Superior temporal gyrus (tissue), 1 donor: ENCODE measurements around the gene AIP.

ENCODE experiments used
- DNase-seq: peaks from one replicate; pipeline ENCODE4 v3.0.0-alpha.2; 2016; ENCODE audit errors: extremely low spot score

Gene AIP

GRCh38 chr11:67482827-67483798, at the start of gene AIP:
Gene AIP, plus strand, starts transcription at chr11:67483026. Its CDS starts 133 bp downstream, at chr11:67483159.
- peak; percentile 99 for DNase-seq

- DNase-seq, result no peak
These were observed 49.1 kb upstream of the AIP start for GRCh38 chr11:67433536-67434394.

- no peak for DNase-seq
These were observed 48.4 kb upstream of the AIP start for GRCh38 chr11:67434395-67434881.

GRCh38 chr11:67435031-67435726, 47.6 kb upstream of the AIP start:
- DNase-seq, result no peak

GRCh38 chr11:67435727-67436458, 46.9 kb upstream of the AIP start:
- no peak for DNase-seq

GRCh38 chr11:67436459-67437081, 46.3 kb upstream of the AIP start:
- DNase-seq, result no peak

- no peak for DNase-seq
These were observed 45.6 kb upstream of the AIP start, which contains the start of gene PTPRCAP for GRCh38 chr11:67437082-67437808. Gene PTPRCAP, minus strand, starts transcription at chr11:67437682. Its CDS starts 63 bp downstream, at chr11:67437619.

GRCh38 chr11:67437809-67438157, 45.0 kb upstream of the AIP start:
- DNase-seq, result no peak

- DNase-seq, result no peak
These were observed 44.5 kb upstream of the AIP start for GRCh38 chr11:67438158-67438902.

- DNase-seq, result no peak
These were observed 43.3 kb upstream of the AIP start for GRCh38 chr11:67439321-67440228.

GRCh38 chr11:67440229-67441097, 42.4 kb upstream of the AIP start:
- DNase-seq, result no peak

GRCh38 chr11:67441098-67441563, 41.7 kb upstream of the AIP start:
- DNase-seq, result no peak

- no peak for DNase-seq
These were observed 41.0 kb upstream of the AIP start for GRCh38 chr11:67441731-67442351.

GRCh38 chr11:67442504-67443404, 40.1 kb upstream of the AIP start:
- no peak for DNase-seq

- DNase-seq, result no peak
These were observed 37.3 kb upstream of the AIP start for GRCh38 chr11:67445515-67445914.
